ENCODE results near the gene TMA7.

Gene TMA7

DNA sequence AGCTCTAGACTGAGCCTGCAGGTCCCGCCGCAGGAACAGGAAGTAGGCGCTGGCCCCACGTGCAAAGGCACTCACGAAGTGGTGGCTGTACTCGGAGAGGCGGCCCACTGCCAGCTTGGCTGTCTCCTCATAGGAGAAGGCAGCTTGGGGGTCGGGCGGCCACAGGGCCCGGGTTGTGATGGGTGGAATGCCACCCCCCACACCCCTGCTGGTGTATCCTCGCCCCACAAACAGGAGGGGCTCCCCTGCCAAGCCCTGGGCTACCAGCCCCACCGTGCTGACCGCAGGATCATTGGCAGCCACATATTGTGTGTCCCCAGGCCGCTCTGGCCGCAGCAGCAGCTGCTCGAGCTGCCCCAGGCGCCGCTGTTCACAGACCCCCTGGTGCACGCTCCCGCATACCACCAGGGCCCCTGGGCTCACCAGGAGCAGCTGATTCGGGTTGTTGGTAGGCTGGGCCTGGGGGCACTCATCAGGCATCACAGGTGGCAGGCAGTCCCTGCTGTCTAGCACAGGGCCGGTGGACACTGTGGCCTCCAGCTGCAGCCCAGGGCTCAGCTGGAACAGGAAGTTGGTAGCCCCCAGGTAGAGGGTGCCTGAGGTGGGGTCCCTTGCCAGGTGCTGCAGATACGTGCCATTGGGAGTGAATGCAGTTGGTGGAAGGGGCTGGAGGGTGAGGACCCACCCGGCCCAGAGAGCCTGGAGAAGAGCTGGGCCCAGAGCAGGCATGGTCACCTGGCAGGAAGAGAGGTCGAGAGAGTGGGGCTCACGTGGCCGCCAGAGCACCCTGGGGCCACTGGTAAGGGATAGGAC, 16.0 kb upstream of the TMA7 start:
- DNase-seq, result no peak

GRCh38 chr3:48425281-48425812, 14.7 kb upstream of the TMA7 start:
- no peak for DNase-seq

DNA sequence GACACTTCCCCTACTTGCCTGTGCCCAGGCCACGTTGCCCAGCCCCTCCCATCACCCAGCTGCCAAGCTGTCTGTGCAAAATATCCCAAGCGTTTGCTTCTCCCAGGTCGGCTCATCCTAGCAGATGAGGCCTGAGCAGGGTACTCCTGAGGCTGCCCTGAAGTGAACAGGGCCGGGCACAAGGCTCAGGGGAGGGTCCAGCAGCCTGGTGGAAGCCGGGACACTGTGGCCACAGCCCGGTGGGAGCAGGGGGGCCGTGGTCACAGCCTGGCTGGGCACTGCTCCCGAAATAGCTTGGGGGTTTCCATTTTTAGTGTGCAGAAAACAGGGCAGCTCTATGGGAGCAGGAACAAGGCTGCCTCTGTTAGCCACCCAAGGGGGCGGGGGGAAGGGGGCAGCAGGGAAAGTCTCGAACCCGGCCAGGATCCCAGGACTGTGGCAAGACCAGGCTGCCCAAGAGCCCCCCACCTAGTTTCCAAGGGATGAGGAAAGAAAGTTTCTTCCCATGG, 13.6 kb upstream of the TMA7 start:
- no peak for DNase-seq

DNA sequence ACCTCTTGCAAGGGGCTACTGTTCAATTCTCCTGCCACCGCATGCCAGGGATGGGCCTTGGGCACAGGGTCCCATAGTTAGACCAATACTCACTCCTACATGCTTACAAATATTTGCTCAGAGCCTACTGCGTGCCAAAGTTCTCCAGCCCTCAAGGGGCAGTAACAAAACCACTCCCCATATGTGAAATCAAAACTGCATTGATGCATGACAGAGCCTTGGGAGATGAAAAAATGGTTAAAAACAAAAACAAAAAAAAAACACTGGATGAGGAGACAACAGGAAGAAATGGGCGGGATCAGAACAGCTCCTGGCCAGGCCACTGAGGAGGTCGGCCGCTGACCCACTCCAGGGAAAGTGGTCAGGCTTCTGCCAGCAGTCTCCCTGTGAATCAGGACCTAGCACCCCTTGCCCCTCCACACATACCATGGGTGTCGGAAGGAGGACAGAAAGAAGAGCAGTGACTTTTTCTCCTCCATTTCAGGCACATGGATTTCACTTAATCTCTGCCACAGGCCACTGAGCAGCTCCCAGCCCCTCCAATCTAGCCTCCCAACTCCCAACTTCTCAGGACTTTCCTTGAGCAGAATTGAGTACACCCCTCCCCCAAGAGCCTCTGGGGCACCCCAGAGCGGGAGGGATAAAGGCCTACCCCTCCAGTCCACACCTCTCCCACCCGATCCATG, 13.0 kb upstream of the TMA7 start:
- no peak for DNase-seq

DNA sequence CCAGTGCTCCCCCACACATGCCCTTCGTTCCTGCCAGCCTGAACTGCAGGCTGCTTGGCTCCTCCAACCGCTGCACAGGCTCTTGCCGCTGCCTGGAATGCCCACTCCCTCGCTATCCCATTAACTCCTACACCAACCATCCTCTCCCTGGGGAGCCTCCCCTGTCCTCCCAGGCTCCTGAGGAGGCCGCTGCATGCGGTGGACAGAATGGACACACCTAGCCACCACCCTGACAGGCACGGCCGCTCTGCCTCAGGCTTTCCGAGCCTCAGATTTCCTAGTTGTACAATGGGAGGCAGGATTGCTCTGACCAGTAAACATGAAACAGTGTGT, 12.5 kb upstream of the TMA7 start:
- no peak for DNase-seq

DNA sequence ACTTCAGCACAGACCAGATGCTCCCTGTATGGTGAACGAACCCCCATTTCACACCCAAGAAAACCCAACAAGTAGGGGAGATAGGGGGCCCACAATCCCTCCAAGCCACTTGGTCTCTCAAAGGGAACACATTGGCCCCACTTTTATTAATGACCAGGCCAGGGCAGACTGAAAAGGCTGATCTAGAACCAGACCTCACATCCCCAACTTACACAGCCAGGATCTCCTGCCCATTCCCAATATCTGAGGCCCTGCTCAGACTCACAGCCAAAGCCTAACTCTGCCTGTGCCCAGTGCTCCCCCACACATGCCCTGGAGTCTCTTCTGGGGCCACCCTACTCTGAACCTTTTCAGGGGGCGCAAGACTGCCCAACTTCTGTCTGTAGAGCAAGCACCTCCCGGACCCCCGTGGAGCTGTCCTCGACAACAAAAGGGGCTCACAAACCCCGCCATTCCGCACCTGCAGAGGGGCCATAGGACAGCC, 11.9 kb upstream of the TMA7 start:
- DNase-seq, result no peak

- no peak for DNase-seq
Observed at GRCh38 chr3:48428572-48429316, 11.3 kb upstream of the TMA7 start.

GRCh38 chr3:48429317-48429959, 10.6 kb upstream of the TMA7 start:
- DNase-seq, result no peak

GRCh38 chr3:48429960-48430707, 9.9 kb upstream of the TMA7 start, which contains the start of gene PLXNB1:
PLXNB1 (minus strand) TSS chr3:48430086; CDS start chr3:48424611, 5,475 bp downstream.
- DNase-seq, result no peak

DNA sequence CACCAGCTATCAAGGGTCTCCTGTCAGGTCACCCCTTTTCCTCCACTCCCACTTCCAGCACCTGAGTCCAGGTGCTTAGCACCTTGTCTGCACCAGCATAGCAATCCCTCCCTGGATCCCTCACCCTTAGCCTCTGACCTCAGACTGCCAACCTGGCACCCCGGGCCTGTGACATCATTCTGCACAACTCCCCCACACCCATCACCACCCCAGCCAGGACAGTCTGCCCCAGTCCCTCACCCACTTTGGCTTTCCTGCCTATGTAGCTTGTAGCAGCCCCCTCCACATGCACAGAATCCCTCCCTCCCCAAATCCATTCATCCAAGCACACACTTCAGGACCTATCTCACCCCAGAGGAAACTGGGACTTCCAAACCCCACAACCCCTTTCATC, 9.4 kb upstream of the TMA7 start:
- DNase-seq, result no peak

- DNase-seq, result no peak
Observed at GRCh38 chr3:48431224-48432029, 8.6 kb upstream of the TMA7 start.

GRCh38 chr3:48432411-48433371, 7.4 kb upstream of the TMA7 start:
- DNase-seq, result no peak

DNA sequence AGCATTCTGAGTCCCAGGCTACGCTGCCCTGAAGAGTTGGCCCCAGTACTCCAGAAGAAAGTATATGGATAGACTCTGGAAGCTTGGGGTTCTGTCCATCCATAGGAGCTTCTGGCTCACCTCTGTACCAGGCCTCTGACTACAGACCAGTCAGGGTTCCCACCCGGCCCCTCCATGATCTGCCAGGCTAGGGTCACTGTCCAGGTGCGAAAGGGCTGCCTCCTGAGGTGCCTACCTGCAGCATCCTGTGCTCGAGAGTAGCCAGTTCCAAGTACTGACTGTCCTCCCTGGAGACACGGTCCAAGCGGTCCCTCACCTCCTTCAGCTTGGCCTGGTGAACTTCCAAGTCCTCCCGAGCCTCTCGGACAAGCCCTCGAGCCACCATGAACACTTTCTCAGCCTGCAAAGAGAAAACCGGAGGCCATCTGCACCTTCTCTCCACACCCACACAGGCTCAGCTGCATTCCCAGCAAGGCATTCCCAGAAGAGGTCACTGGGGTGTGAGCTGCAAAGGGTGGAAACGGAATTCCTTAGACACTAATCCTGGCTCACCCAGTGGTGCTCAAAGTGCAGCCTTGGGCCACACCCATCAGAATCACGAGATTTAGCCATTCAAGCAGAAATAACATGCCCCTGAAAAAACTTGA, 6.5 kb upstream of the TMA7 start:
- no peak for DNase-seq

- no peak for DNase-seq
Observed at GRCh38 chr3:48434591-48435222, 5.3 kb upstream of the TMA7 start.

- no peak for DNase-seq
Observed at GRCh38 chr3:48435223-48435595, 4.8 kb upstream of the TMA7 start.

DNA sequence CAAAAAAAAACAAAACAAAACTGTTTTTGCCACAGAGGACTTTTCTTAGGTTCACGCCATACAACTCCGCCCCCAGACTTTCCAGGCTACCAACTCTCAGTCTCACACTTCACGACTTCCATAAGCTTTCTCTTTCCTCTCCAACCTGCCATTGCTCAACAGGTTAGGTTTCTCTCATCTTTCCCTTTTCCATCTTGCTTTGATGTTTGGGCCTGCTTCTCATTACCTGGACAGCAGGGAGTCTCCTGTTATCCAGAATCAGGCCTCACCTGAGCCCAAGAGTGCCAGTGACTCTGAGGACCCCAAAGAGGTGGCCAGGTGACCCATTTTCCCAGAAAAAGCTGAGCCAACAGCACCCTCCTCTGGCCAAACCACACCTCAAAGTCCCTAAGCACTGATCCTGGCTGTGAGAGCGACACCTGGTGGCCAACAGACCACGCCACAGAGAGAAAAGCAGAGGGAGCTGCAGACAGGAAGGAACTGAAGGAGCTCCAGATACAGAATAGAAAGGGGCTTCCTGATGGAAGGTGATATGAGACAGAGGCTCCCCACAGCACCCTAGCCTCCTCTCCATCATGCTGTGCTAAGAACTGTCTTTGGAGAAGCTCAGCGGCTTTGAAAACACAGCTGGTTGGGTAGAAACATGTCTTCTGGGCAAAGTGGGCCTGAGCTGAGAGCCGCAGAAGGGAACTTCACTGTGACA, 4.1 kb upstream of the TMA7 start:
- peak; percentile 69 for DNase-seq

GRCh38 chr3:48436477-48436787, 3.6 kb upstream of the TMA7 start:
- no peak for DNase-seq

- no peak for DNase-seq
Observed at GRCh38 chr3:48436855-48437254, 3.2 kb upstream of the TMA7 start.

All from GDM1 (cell line).